GM18526 (cell line): ENCODE results near the gene CHCHD1.

Experiments
- POLR2A ChIP-seq: IDR thresholded peaks from 3 replicates; pipeline ENCODE4 v1.6.1; 2011; ENCODE audit not compliant: insufficient read length; ENCODE audit errors: extremely low read depth

Gene CHCHD1

GRCh38 chr10:73781879-73782748 lies at the start of gene CHCHD1:
Gene CHCHD1 (plus strand): TSS chr10:73782048. CDS start chr10:73782076, 28 bp downstream.
- peak; percentile 95 for TF ChIP-seq POLR2A

GRCh38 chr10:73732426-73732825 lies 49.4 kb upstream of the CHCHD1 start:
- TF ChIP-seq POLR2A: no peak

- TF ChIP-seq POLR2A: no peak
These were observed 48.8 kb upstream of the CHCHD1 start for GRCh38 chr10:73732931-73733623.

- TF ChIP-seq POLR2A: no peak
These were observed 47.7 kb upstream of the CHCHD1 start for GRCh38 chr10:73734028-73734720.

- no peak for TF ChIP-seq POLR2A
These were observed 47.0 kb upstream of the CHCHD1 start for GRCh38 chr10:73734796-73735305.

GRCh38 chr10:73742454-73742734 lies 39.5 kb upstream of the CHCHD1 start:
- no peak for TF ChIP-seq POLR2A

- no peak for TF ChIP-seq POLR2A
These were observed 38.4 kb upstream of the CHCHD1 start for GRCh38 chr10:73743327-73743904.

- peak; percentile 74 for TF ChIP-seq POLR2A
These were observed 37.8 kb upstream of the CHCHD1 start, which contains the start of gene SEC24C for GRCh38 chr10:73743905-73744663. Gene SEC24C (plus strand): TSS chr10:73744372. CDS start chr10:73746833, 2,461 bp downstream.

GRCh38 chr10:73744664-73744975 lies 37.2 kb upstream of the CHCHD1 start:
- no peak for TF ChIP-seq POLR2A

GRCh38 chr10:73746721-73747120 lies 35.1 kb upstream of the CHCHD1 start:
- no peak for TF ChIP-seq POLR2A

- TF ChIP-seq POLR2A: no peak
These were observed 31.0 kb upstream of the CHCHD1 start for GRCh38 chr10:73750819-73751218.

GRCh38 chr10:73756183-73756582 lies 25.7 kb upstream of the CHCHD1 start:
- no peak for TF ChIP-seq POLR2A

GRCh38 chr10:73758704-73759511 lies 22.9 kb upstream of the CHCHD1 start:
- TF ChIP-seq POLR2A: no peak
